Activated T-helper 17 cell treated with anti-CD3 and anti-CD28 coated beads, Interleukin-2, amount 50 U/mL, for 72 hours (primary cell): Measurements from ENCODE around the gene NELFB. TPM values are rescaled to one million over a fixed set of nuclear protein-coding genes. Genes with fewer than 3 reads are reported as not detected.
A peak's percentile ranks its signal among the peaks of the same experiment; 100 is the strongest.

Source experiments
- ATAC-seq: fragments of 150-1000 bp; cut with Tn5 transposase; replicated peaks from 2 replicates; pipeline ENCODE4 v1.10.0; 2021; ENCODE audit warnings: mild to moderate bottlenecking, moderate library complexity
- H3K27ac Mint-ChIP-seq: one replicate; pipeline ENCODE4 v1.8.0; 2022; ENCODE audit warnings: mixed read lengths
- H3K27me3 Mint-ChIP-seq: one replicate; pipeline ENCODE4 v1.8.0; 2022; ENCODE audit warnings: mixed read lengths
- H3K36me3 Mint-ChIP-seq: one replicate; pipeline ENCODE4 v1.8.0; 2022; ENCODE audit warnings: low read depth, mild to moderate bottlenecking, mixed read lengths
- H3K4me1 Mint-ChIP-seq: one replicate; pipeline ENCODE4 v1.8.0; 2022; ENCODE audit warnings: mixed read lengths
- H3K4me3 Mint-ChIP-seq: one replicate; pipeline ENCODE4 v1.8.0; 2022; ENCODE audit warnings: mild to moderate bottlenecking, mixed read lengths
- H3K9me3 Mint-ChIP-seq: one replicate; pipeline ENCODE4 v1.8.0; 2022; ENCODE audit warnings: mixed read lengths
- total RNA-seq, 2 donors: library from RNA; stranded (reverse); gene quantifications; one replicate each; pipeline ENCODE4 v1.2.3, GENCODE V29; 2022

NELFB gene
- total RNA-seq, 2 donors from 2014 or later: 43.6 to 78.0 TPM

GRCh38 chr9:137245450-137246421, 9.4 kb upstream of the NELFB start:
- Mint-ChIP-seq H3K4me1 (peaks cover 5% of the 10 kb centered on the region), H3K9me3 (no peaks in the 10 kb centered on the region), H3K27me3 (no peaks in the 10 kb centered on the region), H3K27ac (no peak overlapping the region), H3K36me3 (peaks cover 33% of the 10 kb centered on the region), H3K4me3 (no peak overlapping the region)
- ATAC-seq: no peak

GRCh38 chr9:137247135-137247915, 7.8 kb upstream of the NELFB start:
- Mint-ChIP-seq H3K9me3 (no peaks in the 10 kb centered on the region), H3K27me3 (no peaks in the 10 kb centered on the region), H3K4me3 (no peak overlapping the region), H3K4me1 (no peaks in the 10 kb centered on the region), H3K27ac (no peak overlapping the region), H3K36me3 (peaks cover 21% of the 10 kb centered on the region)
- no peak for ATAC-seq

- no peaks in the 10 kb centered on the region for H3K4me1 Mint-ChIP-seq
- no peak overlapping the region for H3K4me3 Mint-ChIP-seq
- no peaks in the 10 kb centered on the region for H3K27me3 Mint-ChIP-seq
- H3K27ac Mint-ChIP-seq: no peak overlapping the region
- peaks cover 16% of the 10 kb centered on the region for H3K36me3 Mint-ChIP-seq
- no peak for ATAC-seq
- no peaks in the 10 kb centered on the region for H3K9me3 Mint-ChIP-seq
These were observed 7.3 kb upstream of the NELFB start for GRCh38 chr9:137247916-137248175.

- Mint-ChIP-seq H3K4me3 (no peak overlapping the region), H3K36me3 (peaks cover 6% of the 10 kb centered on the region), H3K27ac (no peak overlapping the region), H3K27me3 (no peaks in the 10 kb centered on the region), H3K9me3 (no peaks in the 10 kb centered on the region), H3K4me1 (peaks cover 4% of the 10 kb centered on the region)
- no peak for ATAC-seq
These were observed 4.6 kb upstream of the NELFB start for GRCh38 chr9:137250329-137251193.

GRCh38 chr9:137251194-137251461, 4.0 kb upstream of the NELFB start, which contains the start of gene STPG3:
Gene STPG3 (plus strand): TSS chr9:137251286. CDS start chr9:137251287, 1 bp downstream.
- no peak within 1 kb of the TSS for H3K4me3 Mint-ChIP-seq
- H3K36me3 Mint-ChIP-seq: peaks cover 7% of the 10 kb centered on the region
- no peaks in the 10 kb centered on the region for H3K9me3 Mint-ChIP-seq
- H3K27ac Mint-ChIP-seq: no peak within 1 kb of the TSS
- no peaks in the 10 kb centered on the region for H3K27me3 Mint-ChIP-seq
- peaks cover 4% of the 10 kb centered on the region for H3K4me1 Mint-ChIP-seq
- ATAC-seq: no peak

- H3K9me3 Mint-ChIP-seq: no peaks in the 10 kb centered on the region
- no peak overlapping the region for H3K4me3 Mint-ChIP-seq
- peaks cover 12% of the 10 kb centered on the region for H3K36me3 Mint-ChIP-seq
- H3K27me3 Mint-ChIP-seq: no peaks in the 10 kb centered on the region
- H3K27ac Mint-ChIP-seq: no peak overlapping the region
- peaks cover 4% of the 10 kb centered on the region for H3K4me1 Mint-ChIP-seq
- no peak for ATAC-seq
These were observed 3.4 kb upstream of the NELFB start for GRCh38 chr9:137251490-137252268.

GRCh38 chr9:137252555-137253506, 2.3 kb upstream of the NELFB start:
- Mint-ChIP-seq H3K4me3 (no peak overlapping the region), H3K4me1 (peaks cover 4% of the 10 kb centered on the region), H3K27ac (no peak overlapping the region), H3K27me3 (no peaks in the 10 kb centered on the region), H3K9me3 (no peaks in the 10 kb centered on the region), H3K36me3 (peaks cover 24% of the 10 kb centered on the region)
- ATAC-seq: no peak

- ATAC-seq: no peak
- peak overlapping the region; percentile 85 for H3K4me3 Mint-ChIP-seq
- peak overlapping the region; percentile 76 for H3K27ac Mint-ChIP-seq
- no peaks in the 10 kb centered on the region for H3K27me3 Mint-ChIP-seq
- H3K36me3 Mint-ChIP-seq: peaks cover 35% of the 10 kb centered on the region
- no peaks in the 10 kb centered on the region for H3K9me3 Mint-ChIP-seq
- peaks cover 4% of the 10 kb centered on the region for H3K4me1 Mint-ChIP-seq
These were observed 1.2 kb upstream of the NELFB start for GRCh38 chr9:137253717-137254623.

GRCh38 chr9:137255448-137256114, 454 bp downstream of the NELFB start:
- peaks cover 4% of the 10 kb centered on the region for H3K4me1 Mint-ChIP-seq
- ATAC-seq: no peak
- H3K9me3 Mint-ChIP-seq: no peaks in the 10 kb centered on the region
- no peak overlapping the region for H3K27ac Mint-ChIP-seq
- no peaks in the 10 kb centered on the region for H3K27me3 Mint-ChIP-seq
- H3K36me3 Mint-ChIP-seq: peaks cover 40% of the 10 kb centered on the region
- H3K4me3 Mint-ChIP-seq: peak overlapping the region; percentile 85

- H3K9me3 Mint-ChIP-seq: no peaks in the 10 kb centered on the region
- peaks cover 40% of the 10 kb centered on the region for H3K36me3 Mint-ChIP-seq
- H3K27me3 Mint-ChIP-seq: no peaks in the 10 kb centered on the region
- H3K4me1 Mint-ChIP-seq: peaks cover 4% of the 10 kb centered on the region
- no peak for ATAC-seq
- no peak overlapping the region for H3K27ac Mint-ChIP-seq
- peak overlapping the region; percentile 85 for H3K4me3 Mint-ChIP-seq
These were observed 1.2 kb downstream of the NELFB start for GRCh38 chr9:137256362-137256761.

GRCh38 chr9:137256856-137257255, 1.7 kb downstream of the NELFB start:
- H3K27me3 Mint-ChIP-seq: no peaks in the 10 kb centered on the region
- peak overlapping the region; percentile 85 for H3K4me3 Mint-ChIP-seq
- peaks cover 4% of the 10 kb centered on the region for H3K4me1 Mint-ChIP-seq
- no peaks in the 10 kb centered on the region for H3K9me3 Mint-ChIP-seq
- no peak overlapping the region for H3K27ac Mint-ChIP-seq
- ATAC-seq: no peak
- peaks cover 45% of the 10 kb centered on the region for H3K36me3 Mint-ChIP-seq
